GM21447 (cell line): Measurements from ENCODE around the gene PRPF6.
"Not testable (repeated sequence)": the region's sequence is repeated elsewhere in the genome, so short reads cannot be mapped to it uniquely, and the experiment has no call there.

Experiments used
- ATAC-seq: cut with Tn5 transposase; IDR thresholded peaks from one replicate; pipeline ENCODE4 v1.9.1; 2021; ENCODE audit not compliant: unreplicated experiment

PRPF6 gene

GRCh38 chr20:63973160-63973479 is 7.8 kb upstream of the PRPF6 start:
- ATAC-seq = no peak

GRCh38 chr20:63973636-63974401 is 7.1 kb upstream of the PRPF6 start:
- no peak for ATAC-seq

DNA sequence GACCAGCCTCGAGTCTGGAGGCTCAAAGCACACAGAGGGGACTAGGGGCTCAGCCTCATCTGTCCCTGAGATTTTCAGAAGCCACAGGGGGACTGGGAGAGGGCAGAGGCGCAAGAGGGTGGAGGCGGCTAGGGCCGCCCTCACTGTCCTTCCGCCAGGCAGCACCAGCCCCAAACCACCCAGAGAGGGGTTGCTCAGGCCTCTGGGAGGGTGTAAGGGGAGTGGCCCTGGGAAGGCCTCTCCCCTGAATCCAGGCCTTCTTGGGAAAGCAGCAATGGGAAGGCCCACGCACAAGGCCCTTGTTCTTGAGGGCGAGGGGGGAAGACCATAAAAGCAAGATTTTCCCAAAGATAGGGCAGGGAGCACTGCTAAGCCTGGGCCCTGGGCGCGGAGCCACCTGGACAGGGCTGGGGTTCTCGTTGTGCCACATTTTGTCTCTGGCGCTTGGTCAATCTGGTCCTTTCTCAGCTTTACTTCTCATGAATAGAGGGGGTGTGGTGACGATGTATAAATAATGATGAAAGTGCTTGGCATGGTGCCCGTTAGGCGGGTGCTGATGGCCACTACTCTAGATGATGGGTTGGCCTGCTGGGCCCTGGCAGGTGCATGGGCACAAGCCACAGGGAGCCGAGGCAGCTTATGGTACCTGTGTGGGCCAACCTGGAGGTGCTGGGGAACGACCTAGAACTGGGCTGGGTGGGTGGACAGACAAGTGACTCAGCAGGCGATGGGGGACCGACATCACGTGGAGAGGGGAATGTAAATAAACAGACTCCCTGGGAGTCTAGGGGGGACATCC is 6.3 kb upstream of the PRPF6 start:
- ATAC-seq = no peak

DNA sequence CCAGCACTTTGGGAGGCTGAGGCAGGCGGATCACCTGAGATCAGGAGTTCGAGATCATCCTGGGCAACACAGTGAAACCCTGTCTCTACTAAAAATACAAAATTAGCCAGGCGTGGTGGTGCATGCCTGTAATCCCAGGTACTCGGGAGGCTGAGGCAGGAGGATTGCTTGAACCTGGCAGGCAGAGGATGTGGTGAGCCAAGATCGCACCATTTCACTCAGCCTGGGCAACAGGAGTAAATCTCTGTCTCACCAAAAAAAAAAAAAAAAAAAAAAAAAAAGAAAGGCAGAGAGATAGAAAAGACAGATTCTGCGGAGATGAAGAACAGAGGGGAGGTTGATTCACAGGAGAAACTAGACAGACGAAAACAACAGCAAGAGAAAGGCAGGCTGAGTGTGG is 4.4 kb upstream of the PRPF6 start:
- not testable (repeated sequence) for ATAC-seq

DNA sequence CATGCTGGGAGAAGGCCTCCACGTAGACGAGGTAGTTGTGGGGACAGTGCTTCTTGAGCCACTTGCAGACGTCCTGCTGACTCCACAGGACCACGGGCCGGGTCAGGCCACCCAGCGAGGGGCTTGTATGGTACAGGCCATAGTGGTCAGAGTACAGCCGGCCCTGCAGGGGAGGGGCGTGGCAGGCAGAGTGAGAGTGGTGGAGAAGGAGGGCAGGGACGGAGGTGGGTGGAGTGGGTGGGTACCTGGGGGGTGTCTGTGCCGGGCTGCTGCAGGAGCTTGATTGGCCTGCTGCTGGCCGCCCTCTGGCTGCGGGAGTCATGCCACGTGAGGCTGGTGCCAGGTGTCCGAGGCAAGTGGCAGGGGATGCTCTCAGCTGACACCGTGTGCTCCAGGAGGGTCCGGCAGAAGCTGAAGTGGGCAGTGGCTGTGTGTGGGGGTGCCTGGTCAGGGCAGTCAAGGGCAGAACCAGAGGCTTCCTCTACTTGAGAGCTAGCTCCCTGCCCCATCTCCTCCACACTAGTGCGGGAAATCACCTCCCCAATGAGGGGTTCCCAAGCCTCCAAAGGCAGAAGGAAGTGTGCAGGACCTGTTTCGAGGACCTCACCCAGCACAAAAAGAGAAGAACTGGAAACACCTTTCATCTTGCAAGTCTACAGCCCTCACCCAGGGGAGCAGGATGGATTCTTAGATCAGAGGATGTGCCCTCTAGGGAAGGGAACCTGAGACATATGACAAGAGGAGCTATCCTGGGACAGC is 3.8 kb upstream of the PRPF6 start:
- ATAC-seq = no peak

- no peak for ATAC-seq
Measured at GRCh38 chr20:63977739-63978276, 3.1 kb upstream of the PRPF6 start.

DNA sequence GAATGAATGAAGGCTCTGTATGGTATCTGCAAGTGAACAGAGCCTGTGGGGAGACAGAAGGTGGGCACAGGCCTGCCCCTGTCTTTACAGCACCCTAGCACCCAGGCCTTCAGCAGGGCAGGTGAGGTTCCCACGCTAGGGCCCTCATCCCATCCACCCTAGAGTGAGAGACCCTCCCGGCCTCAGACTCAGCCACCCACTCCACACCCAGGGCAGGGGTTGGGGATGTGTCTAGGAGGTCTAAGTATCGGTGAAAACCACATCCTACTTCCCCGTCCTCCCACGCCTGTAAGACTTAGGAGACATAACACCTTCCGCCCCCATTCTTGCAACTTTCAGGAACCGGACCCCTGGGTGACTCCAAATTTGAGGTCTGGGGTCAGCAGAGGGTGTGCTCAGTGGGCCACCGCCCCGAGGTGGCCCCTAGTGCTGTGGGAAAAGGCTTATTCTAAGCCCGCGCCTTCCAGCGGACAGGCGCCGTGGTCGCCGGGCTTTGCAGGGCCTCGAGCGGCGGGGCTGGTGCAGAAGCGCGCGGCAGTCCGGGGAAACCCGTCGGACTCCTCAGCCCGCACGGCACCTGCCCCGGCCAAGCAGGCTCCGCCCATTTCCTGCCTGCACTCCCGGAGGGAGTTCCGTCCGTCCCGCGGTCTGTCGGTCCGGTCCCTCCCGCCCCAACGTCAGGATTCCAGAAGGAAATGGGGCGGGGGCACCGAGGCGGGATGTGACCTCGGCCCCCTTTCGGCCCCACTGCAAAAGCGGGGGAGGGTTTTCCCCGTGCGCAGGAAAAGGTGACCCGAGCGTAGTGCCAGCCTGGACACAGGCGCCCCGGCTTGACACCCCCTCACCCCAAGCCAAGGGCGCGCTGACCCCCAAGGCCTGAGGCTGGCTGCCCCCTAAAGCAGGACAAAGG is 2.4 kb upstream of the PRPF6 start:
- ATAC-seq = peak; percentile 36

DNA sequence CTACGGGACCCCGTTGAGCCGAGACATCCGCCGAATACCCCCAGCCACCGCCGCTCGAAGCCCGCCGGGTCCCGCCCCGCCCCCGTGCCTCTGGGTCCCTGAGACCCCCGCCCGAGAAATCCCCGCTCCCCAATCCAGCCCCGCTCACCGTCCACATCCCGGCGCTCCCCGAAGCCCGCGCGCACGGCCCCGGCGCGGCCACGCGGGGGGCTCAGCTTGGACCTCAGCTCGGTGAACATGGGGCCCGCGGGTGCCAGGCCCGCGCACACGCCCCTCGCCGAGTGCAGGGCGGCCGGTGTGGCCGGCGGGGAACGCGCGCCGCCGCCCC is 1.7 kb upstream of the PRPF6 start:
- ATAC-seq = no peak

GRCh38 chr20:63979557-63980316 is 1.2 kb upstream of the PRPF6 start, which contains the start of gene SAMD10:
Gene SAMD10, minus strand, starts transcription at chr20:63979642. Its CDS starts 175 bp downstream, at chr20:63979467.
- ATAC-seq = peak; percentile 41

- ATAC-seq = peak; percentile 10
Measured at GRCh38 chr20:63980317-63980805, 571 bp upstream of the PRPF6 start.

DNA sequence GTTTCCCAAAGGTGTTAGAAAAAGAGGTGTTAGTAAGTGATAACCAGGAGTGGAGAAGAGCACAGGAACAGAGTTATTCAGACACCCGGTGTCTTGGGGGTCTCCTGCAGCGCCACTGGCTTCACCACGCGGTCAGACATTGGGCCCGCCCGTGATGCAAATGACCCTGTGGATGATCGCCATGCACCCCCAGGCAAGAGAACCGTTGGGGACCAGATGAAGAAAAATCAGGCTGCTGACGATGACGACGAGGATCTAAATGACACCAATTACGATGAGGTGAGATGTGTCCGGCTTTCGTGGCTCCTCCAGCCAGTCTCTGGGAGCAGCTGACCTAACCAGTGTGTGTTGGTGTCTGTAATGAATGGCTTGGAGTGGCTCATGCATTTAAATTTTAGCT is 2.0 kb downstream of the PRPF6 start:
- ATAC-seq = no peak

GRCh38 chr20:64000906-64001305 is 20.0 kb downstream of the PRPF6 start:
- no peak for ATAC-seq

- no peak for ATAC-seq
Measured at GRCh38 chr20:64001607-64002011, 20.7 kb downstream of the PRPF6 start.

DNA sequence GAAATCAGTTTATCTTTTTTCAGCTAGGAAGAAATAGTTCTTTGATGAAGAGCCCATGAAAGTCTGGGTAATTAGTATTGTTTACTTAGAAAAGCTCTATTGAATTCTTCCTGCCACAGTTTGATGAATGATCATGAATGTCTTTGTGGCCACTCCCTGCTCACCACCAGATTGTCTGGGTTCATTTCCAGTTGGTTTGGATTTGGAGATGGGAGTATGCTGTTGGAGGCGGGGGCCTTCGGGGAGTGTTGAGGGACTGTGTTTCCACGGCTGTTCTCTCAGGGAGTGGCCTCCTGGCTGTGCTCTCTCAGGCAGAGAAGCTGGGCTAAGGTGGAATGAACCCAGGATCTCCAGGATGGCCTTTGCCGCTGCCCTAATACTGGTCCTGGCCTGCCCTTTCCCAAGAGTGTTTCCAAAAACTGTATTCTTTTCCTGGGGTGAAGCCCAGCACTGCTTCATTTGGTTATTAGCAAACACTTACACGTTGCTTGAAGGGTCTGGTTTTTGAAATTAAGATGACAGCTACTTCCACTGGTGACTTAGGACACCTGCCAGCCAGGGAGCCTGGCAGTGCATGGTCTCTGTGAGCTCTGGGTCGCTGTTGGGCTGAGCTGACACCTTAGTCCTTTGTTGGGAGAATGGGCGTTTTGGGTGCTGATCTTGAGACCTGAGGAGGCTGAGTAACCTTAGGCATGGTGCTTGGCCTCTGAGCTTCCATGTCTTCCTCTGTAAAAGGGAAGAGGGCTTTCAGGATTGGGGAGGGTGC is 23.2 kb downstream of the PRPF6 start:
- ATAC-seq = no peak

- ATAC-seq = no peak
Measured at GRCh38 chr20:64005394-64005793, 24.5 kb downstream of the PRPF6 start.

- no peak for ATAC-seq
Measured at GRCh38 chr20:64006490-64006889, 25.6 kb downstream of the PRPF6 start.

- ATAC-seq = no peak
Measured at GRCh38 chr20:64006902-64007301, 26.0 kb downstream of the PRPF6 start.

GRCh38 chr20:64009811-64010387 is 29.0 kb downstream of the PRPF6 start:
- ATAC-seq = no peak
